Measurements from ENCODE around the gene HRCT1. TPM values are rescaled to one million over a fixed set of nuclear protein-coding genes. Genes with fewer than 3 reads are reported as not detected.

Gene HRCT1
- total RNA-seq, 1 experiment from 2014 or later, result 3.6 TPM

DNA sequence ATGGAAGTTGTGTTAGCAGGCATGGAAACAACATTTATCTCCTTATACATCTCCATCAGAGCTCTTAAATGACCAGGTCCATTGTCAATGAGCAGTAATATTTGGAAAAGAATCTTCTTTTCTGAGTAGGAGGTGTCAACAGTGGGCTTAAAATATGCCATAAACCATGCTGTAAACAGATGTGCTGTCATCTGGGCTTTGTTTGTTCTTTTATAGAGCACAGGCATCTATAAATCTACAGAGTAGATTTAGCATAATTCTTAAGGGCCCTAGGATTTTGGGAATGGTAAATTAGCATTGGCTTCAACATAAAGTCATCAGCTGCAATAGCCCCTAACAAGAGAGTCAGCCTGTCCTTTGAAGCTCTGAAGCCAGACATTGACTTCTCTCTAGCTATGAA is 7.7 kb upstream of the HRCT1 start:
- CTCF ChIA-PET, result interaction anchor here (1.0 kb wide), 1 partner anchor 125 kb away, joined by 6 read pairs; no protein-coding TSS in a partner anchor
- POLR2A ChIA-PET (ENCODE audit: unreplicated experiment), result no interaction called here
- intact Hi-C loops (cut with micrococcal nuclease; ENCODE audit: unreplicated experiment), result no loop called here
- Histone ChIP-seq H3K27ac (no peak overlapping the region), H3K79me2 (ENCODE audit: low read depth) (no peaks in the 10 kb centered on the region), H2AFZ (no peak overlapping the region), H3K36me3 (ENCODE audit: low read depth) (no peaks in the 10 kb centered on the region), H3K9me3 (ENCODE audit: insufficient read depth, low read depth) (no peaks in the 10 kb centered on the region), H3K27me3 (ENCODE audit: insufficient read depth, low read depth) (no peaks in the 10 kb centered on the region), H3K4me2 (no peak overlapping the region), H3F3A (ENCODE audit: insufficient read depth, low read depth) (no peaks in the 10 kb centered on the region), H3K9me2 (ENCODE audit: insufficient read depth) (no peaks in the 10 kb centered on the region), H4K20me1 (ENCODE audit: insufficient read depth) (no peaks in the 10 kb centered on the region), H3K4me3 (no peak overlapping the region), H3K4me1 (replicated peaks; ENCODE audit: insufficient read depth) (0 out of 2 replicates have a peak, but pooled peaks cover 3% of the 10 kb centered on the region)
- TF ChIP-seq EZH2 (IDR thresholded peaks at IDR 0.05; ENCODE audit: low read depth), result no peak
- TF ChIP-seq, protein P1, sequence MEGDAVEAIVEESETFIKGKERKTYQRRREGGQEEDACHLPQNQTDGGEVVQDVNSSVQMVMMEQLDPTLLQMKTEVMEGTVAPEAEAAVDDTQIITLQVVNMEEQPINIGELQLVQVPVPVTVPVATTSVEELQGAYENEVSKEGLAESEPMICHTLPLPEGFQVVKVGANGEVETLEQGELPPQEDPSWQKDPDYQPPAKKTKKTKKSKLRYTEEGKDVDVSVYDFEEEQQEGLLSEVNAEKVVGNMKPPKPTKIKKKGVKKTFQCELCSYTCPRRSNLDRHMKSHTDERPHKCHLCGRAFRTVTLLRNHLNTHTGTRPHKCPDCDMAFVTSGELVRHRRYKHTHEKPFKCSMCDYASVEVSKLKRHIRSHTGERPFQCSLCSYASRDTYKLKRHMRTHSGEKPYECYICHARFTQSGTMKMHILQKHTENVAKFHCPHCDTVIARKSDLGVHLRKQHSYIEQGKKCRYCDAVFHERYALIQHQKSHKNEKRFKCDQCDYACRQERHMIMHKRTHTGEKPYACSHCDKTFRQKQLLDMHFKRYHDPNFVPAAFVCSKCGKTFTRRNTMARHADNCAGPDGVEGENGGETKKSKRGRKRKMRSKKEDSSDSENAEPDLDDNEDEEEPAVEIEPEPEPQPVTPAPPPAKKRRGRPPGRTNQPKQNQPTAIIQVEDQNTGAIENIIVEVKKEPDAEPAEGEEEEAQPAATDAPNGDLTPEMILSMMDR (conservative IDR thresholded peaks at IDR 0.05), result no peak
- no peak for DNase-seq
- no TSS peak for BruUV-seq (replicated peaks)

DNA sequence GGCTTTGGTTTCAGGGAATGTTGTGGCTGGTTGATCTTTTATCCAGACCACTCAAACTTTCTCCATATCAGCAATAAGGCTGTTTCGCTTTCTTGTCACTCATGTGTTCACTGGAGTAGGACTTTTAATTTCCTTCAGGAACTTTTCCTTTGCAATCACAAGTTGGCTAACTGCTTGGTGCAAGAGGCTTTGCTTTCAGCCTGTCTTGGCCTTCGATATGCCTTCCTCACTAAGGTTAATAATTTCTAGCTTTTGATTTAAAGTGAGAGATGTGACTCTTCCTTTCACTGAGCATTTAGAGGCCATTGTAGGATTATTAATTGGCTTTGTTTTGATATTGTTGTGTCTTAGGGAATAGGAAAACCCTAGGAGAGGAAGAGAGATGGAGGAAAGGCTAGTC is 7.0 kb upstream of the HRCT1 start:
- intact Hi-C loops (cut with micrococcal nuclease; ENCODE audit: unreplicated experiment), result no loop called here
- ChIA-PET CTCF (interaction anchor here (1.0 kb wide), 1 partner anchor 124 kb away, joined by 6 read pairs; no protein-coding TSS in a partner anchor), POLR2A (ENCODE audit: unreplicated experiment) (interaction anchor here (0.6 kb wide), 1 partner anchor 149 kb away, joined by 3 read pairs; no protein-coding TSS in a partner anchor)
- Histone ChIP-seq H4K20me1 (ENCODE audit: insufficient read depth) (no peaks in the 10 kb centered on the region), H3K9me2 (ENCODE audit: insufficient read depth) (no peaks in the 10 kb centered on the region), H3K27me3 (ENCODE audit: insufficient read depth, low read depth) (no peaks in the 10 kb centered on the region), H3K4me2 (no peak overlapping the region), H2AFZ (no peak overlapping the region), H3K4me3 (no peak overlapping the region), H3K27ac (no peak overlapping the region), H3F3A (ENCODE audit: insufficient read depth, low read depth) (no peaks in the 10 kb centered on the region), H3K9me3 (ENCODE audit: insufficient read depth, low read depth) (no peaks in the 10 kb centered on the region), H3K4me1 (replicated peaks; ENCODE audit: insufficient read depth) (0 out of 2 replicates have a peak, but pooled peaks cover 3% of the 10 kb centered on the region), H3K79me2 (ENCODE audit: low read depth) (no peaks in the 10 kb centered on the region), H3K36me3 (ENCODE audit: low read depth) (no peaks in the 10 kb centered on the region)
- BruUV-seq (replicated peaks), result no TSS peak
- TF ChIP-seq, protein P1 (conservative IDR thresholded peaks at IDR 0.05), result no peak
- TF ChIP-seq EZH2 (IDR thresholded peaks at IDR 0.05; ENCODE audit: low read depth), result no peak
- no peak for DNase-seq

DNA sequence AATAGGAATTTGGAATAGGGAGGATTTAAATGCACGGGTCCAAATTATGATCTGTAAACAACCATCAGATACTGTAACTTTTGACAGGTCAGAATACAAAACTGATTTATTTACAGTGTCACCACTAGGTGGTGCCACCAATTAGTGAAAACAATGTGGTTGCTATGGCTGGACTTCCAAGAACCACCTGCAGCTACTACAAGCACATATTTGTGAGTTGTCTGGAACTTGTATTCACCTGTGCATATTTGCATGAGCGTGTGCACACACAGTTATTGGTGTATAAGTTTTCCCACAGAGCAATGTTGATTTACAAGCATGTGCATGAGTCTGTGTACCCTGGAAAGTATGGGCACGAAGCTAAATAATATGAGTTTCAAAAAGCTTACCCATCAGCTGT is 3.0 kb upstream of the HRCT1 start:
- H3K4me3 ChIP-seq, result no peak overlapping the region
- no TSS peak for BruUV-seq (replicated peaks)
- no peaks in the 10 kb centered on the region for H4K20me1 ChIP-seq (ENCODE audit: insufficient read depth)
- no peaks in the 10 kb centered on the region for H3K9me2 ChIP-seq (ENCODE audit: insufficient read depth)
- no peak overlapping the region for H3K27ac ChIP-seq
- no peaks in the 10 kb centered on the region for H3K79me2 ChIP-seq (ENCODE audit: low read depth)
- H3K27me3 ChIP-seq (ENCODE audit: insufficient read depth, low read depth), result no peaks in the 10 kb centered on the region
- H3K4me2 ChIP-seq, result no peak overlapping the region
- H3K9me3 ChIP-seq (ENCODE audit: insufficient read depth, low read depth), result no peaks in the 10 kb centered on the region
- CTCF ChIA-PET, result interaction anchor here (0.6 kb wide), 2 partner anchors 41 to 120 kb away, joined by 3 to 4 read pairs; no protein-coding TSS in a partner anchor
- POLR2A ChIA-PET (ENCODE audit: unreplicated experiment), result no interaction called here
- peak in 1 of 2 experiments; percentile 54 for DNase-seq
- intact Hi-C loops (cut with micrococcal nuclease; ENCODE audit: unreplicated experiment), result loop anchor here (2.0 kb wide), 1 partner anchor 120 kb away; no protein-coding TSS in a partner anchor
- H2AFZ ChIP-seq, result no peak overlapping the region
- TF ChIP-seq EZH2 (IDR thresholded peaks at IDR 0.05; ENCODE audit: low read depth), result no peak
- TF ChIP-seq, protein P1 (conservative IDR thresholded peaks at IDR 0.05), result peak; percentile 78
- no peaks in the 10 kb centered on the region for H3K36me3 ChIP-seq (ENCODE audit: low read depth)
- peaks cover 38% of the 10 kb centered on the region for H3K4me1 ChIP-seq (replicated peaks; ENCODE audit: insufficient read depth)
- peaks cover 20% of the 10 kb centered on the region for H3F3A ChIP-seq (ENCODE audit: insufficient read depth, low read depth)

All from PC-9 (cell line).